HepG2 (cell line): Measurements from ENCODE around the gene POLR3K. TPM values are rescaled to one million over a fixed set of nuclear protein-coding genes. Genes with fewer than 3 reads are reported as not detected.
A peak's percentile ranks its signal among the peaks of the same experiment; 100 is the strongest.

Experiments
- AGO2 ChIP-seq: fragments of 200-400 bp; formaldehyde crosslinking; optimal IDR thresholded peaks from 2 replicates; pipeline ENCODE3; 2017; ENCODE audit warnings: mild to moderate bottlenecking, low read depth, low read length, moderate library complexity
- FOXA3 ChIP-seq: IDR thresholded peaks from 2 replicates; pipeline ENCODE4 v1.6.1; 2016; ENCODE audit warnings: missing genetic modification reagents, missing compliant biosample characterization
- HOXA5 ChIP-seq: sonication (generic); formaldehyde crosslinking; IDR thresholded peaks from 2 replicates; pipeline ENCODE4 v1.4.0; 2020; ENCODE audit warnings: missing genetic modification reagents
- KAT7 ChIP-seq: IDR thresholded peaks from 2 replicates; pipeline ENCODE4 v1.6.1; 2018; ENCODE audit warnings: borderline replicate concordance, missing compliant biosample characterization
- KLF13 ChIP-seq: sonication (generic); formaldehyde crosslinking; IDR thresholded peaks from 2 replicates; pipeline ENCODE4 v1.4.0; 2020; ENCODE audit warnings: mild to moderate bottlenecking, missing genetic modification reagents
- PRDM10 ChIP-seq: sonication (generic); formaldehyde crosslinking; IDR thresholded peaks from 2 replicates; pipeline ENCODE4 v1.4.0; 2020; ENCODE audit warnings: low read depth, missing genetic modification reagents
- TBX3 ChIP-seq: fragments of 450-650 bp; IDR thresholded peaks from 2 replicates; pipeline ENCODE4 v1.6.1; 2017; ENCODE audit warnings: antibody characterized with exemption, mild to moderate bottlenecking, inconsistent platforms, borderline replicate concordance
- THYN1 ChIP-seq: sonication (generic); formaldehyde crosslinking; IDR thresholded peaks from 2 replicates; pipeline ENCODE4 v1.8.1; 2023; ENCODE audit warnings: low read depth, mild to moderate bottlenecking, moderate library complexity, missing genetic modification reagents, borderline replicate concordance
- TMF1 ChIP-seq: sonication (generic); formaldehyde crosslinking; IDR thresholded peaks from 2 replicates; pipeline ENCODE4 v1.8.1; 2022; ENCODE audit warnings: low read depth, missing genetic modification reagents
- ZBTB21 ChIP-seq: sonication (generic); formaldehyde crosslinking; IDR thresholded peaks from 2 replicates; pipeline ENCODE4 v1.4.0; 2020; ENCODE audit warnings: missing genetic modification reagents
- ZFP36L2 ChIP-seq: sonication (generic); formaldehyde crosslinking; IDR thresholded peaks from 2 replicates; pipeline ENCODE4 v1.4.0; 2020; ENCODE audit warnings: missing genetic modification reagents
- ZFP37 ChIP-seq: sonication (generic); formaldehyde crosslinking; IDR thresholded peaks from 2 replicates; pipeline ENCODE4 v1.4.0; 2020; ENCODE audit warnings: missing genetic modification reagents, borderline replicate concordance
- ZNF280D ChIP-seq: sonication (generic); formaldehyde crosslinking; IDR thresholded peaks from 2 replicates; pipeline ENCODE4 v1.5.1; 2020; ENCODE audit warnings: mild to moderate bottlenecking, missing genetic modification reagents
- ZNF430 ChIP-seq: sonication (generic); formaldehyde crosslinking; IDR thresholded peaks from 2 replicates; pipeline ENCODE4 v1.9.0; 2021; ENCODE audit warnings: mild to moderate bottlenecking, missing genetic modification reagents
- ZNF44 ChIP-seq: sonication (generic); formaldehyde crosslinking; IDR thresholded peaks from 2 replicates; pipeline ENCODE4 v1.5.1; 2020; ENCODE audit warnings: mild to moderate bottlenecking, missing genetic modification reagents
- ZNF446 ChIP-seq: sonication (generic); formaldehyde crosslinking; IDR thresholded peaks from 2 replicates; pipeline ENCODE4 v1.5.0; 2020; ENCODE audit warnings: mild to moderate bottlenecking, missing genetic modification reagents
- ZNF850 ChIP-seq: sonication (generic); formaldehyde crosslinking; conservative IDR thresholded peaks from 2 replicates; pipeline ENCODE4 v1.9.0; 2021; ENCODE audit warnings: mild to moderate bottlenecking, missing genetic modification reagents
- polyA plus RNA-seq, 8 experiments: library from polyadenylated mRNA; depleted of rRNA in 3 of 8; stranded (reverse) in 7 of 8; unstranded in 1 of 8; fragments of >200 nt; fragmentation: Illumina TruSeq in 4 of 8; extraction: Trizol in 4 of 8; gene quantifications; 2 replicates each; pipeline versions ENCODE4 v1.2.1 to v1.2.3, GENCODE V29; 2011 to 2016; ENCODE audit warnings: low read depth in 4 of 8, missing spikeins in 1 of 8, mixed read lengths in 1 of 8; ENCODE audit not compliant: insufficient read depth in 1 of 8
- total RNA-seq, 5 experiments: library from RNA; depleted of rRNA; stranded (reverse); fragments of >200 nt; fragmentation: Illumina TruSeq; extraction: Trizol; gene quantifications; 2 replicates each; pipeline ENCODE4 v1.2.3, GENCODE V29; 2016; ENCODE audit warnings: low read depth in 1 of 5
- TF ChIP-seq, protein P1 (sequence below): sonication (generic); formaldehyde crosslinking; IDR thresholded peaks from 2 replicates; pipeline ENCODE4 v1.4.0; 2020; ENCODE audit warnings: mild to moderate bottlenecking, missing genetic modification reagents
- TF ChIP-seq, protein P2 (sequence below): sonication (generic); formaldehyde crosslinking; IDR thresholded peaks from 2 replicates; pipeline ENCODE4 v1.8.0; 2022; ENCODE audit warnings: mild to moderate bottlenecking, missing genetic modification reagents; ENCODE audit not compliant: insufficient replicate concordance

Gene POLR3K
- total and polyA plus RNA-seq, 2 of the 13 experiments (the other 11 are each of a cell fraction or from before 2014, with no cell fraction given) = 14.8 to 18.8 TPM

- no peak for TF ChIP-seq ZBTB21
- no peak; the same call in 1 of the 2 replicates for TF ChIP-seq TMF1 (CRISPR knock-in tag)
- TF ChIP-seq, protein P1, sequence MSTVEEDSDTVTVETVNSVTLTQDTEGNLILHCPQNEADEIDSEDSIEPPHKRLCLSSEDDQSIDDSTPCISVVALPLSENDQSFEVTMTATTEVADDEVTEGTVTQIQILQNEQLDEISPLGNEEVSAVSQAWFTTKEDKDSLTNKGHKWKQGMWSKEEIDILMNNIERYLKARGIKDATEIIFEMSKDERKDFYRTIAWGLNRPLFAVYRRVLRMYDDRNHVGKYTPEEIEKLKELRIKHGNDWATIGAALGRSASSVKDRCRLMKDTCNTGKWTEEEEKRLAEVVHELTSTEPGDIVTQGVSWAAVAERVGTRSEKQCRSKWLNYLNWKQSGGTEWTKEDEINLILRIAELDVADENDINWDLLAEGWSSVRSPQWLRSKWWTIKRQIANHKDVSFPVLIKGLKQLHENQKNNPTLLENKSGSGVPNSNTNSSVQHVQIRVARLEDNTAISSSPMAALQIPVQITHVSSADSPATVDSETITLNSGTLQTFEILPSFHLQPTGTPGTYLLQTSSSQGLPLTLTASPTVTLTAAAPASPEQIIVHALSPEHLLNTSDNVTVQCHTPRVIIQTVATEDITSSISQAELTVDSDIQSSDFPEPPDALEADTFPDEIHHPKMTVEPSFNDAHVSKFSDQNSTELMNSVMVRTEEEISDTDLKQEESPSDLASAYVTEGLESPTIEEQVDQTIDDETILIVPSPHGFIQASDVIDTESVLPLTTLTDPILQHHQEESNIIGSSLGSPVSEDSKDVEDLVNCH = no peak
- no peak for TF ChIP-seq ZNF850
- no peak for TF ChIP-seq ZNF44
- TF ChIP-seq AGO2 = no peak
- no peak for TF ChIP-seq PRDM10
- TF ChIP-seq KAT7 (CRISPR knock-in tag) = no peak
- peak; percentile 73; the same call in 1 of the 2 replicates for TF ChIP-seq ZNF280D (CRISPR knock-in tag)
- TF ChIP-seq ZFP36L2 = no peak
- TF ChIP-seq ZNF446 (CRISPR knock-in tag) = no peak
- no peak for TF ChIP-seq HOXA5 (CRISPR knock-in tag)
- TF ChIP-seq, protein P2, sequence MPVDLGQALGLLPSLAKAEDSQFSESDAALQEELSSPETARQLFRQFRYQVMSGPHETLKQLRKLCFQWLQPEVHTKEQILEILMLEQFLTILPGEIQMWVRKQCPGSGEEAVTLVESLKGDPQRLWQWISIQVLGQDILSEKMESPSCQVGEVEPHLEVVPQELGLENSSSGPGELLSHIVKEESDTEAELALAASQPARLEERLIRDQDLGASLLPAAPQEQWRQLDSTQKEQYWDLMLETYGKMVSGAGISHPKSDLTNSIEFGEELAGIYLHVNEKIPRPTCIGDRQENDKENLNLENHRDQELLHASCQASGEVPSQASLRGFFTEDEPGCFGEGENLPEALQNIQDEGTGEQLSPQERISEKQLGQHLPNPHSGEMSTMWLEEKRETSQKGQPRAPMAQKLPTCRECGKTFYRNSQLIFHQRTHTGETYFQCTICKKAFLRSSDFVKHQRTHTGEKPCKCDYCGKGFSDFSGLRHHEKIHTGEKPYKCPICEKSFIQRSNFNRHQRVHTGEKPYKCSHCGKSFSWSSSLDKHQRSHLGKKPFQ (CRISPR knock-in tag) = no peak
- TF ChIP-seq TBX3 = no peak
- TF ChIP-seq KLF13 (CRISPR knock-in tag) = no peak
- TF ChIP-seq ZNF430 (CRISPR knock-in tag) = no peak
- TF ChIP-seq THYN1 (CRISPR knock-in tag) = no peak
- no peak for TF ChIP-seq ZFP37
- TF ChIP-seq FOXA3 (CRISPR knock-in tag) = no peak
These were observed 23.3 kb upstream of the POLR3K start (continued) for GRCh38 chr16:76535-77272.
